Skeletal muscle tissue (tissue), 5 donors: ENCODE results near the gene FCRLA. TPM values are rescaled to one million over a fixed set of nuclear protein-coding genes. Genes with fewer than 3 reads are reported as not detected.

Experiments used
- H3K27ac ChIP-seq: one replicate; pipeline ENCODE4 v1.7.0; 2013; ENCODE audit warnings: mild to moderate bottlenecking, low read depth, low read length, inconsistent platforms
- H3K27me3 ChIP-seq, 3 donors: one replicate each; pipeline ENCODE4 v1.7.0; 2013; ENCODE audit warnings: low read length in 3 of 3; ENCODE audit not compliant: control insufficient read depth in 3 of 3, insufficient read depth in 3 of 3
- H3K36me3 ChIP-seq, 3 donors: one replicate each; pipeline ENCODE4 v1.7.0; 2013; ENCODE audit warnings: low read length in 3 of 3; ENCODE audit not compliant: control insufficient read depth in 3 of 3, insufficient read depth in 3 of 3
- H3K4me1 ChIP-seq, 3 donors: one replicate each; pipeline ENCODE4 v1.7.0; 2013; ENCODE audit warnings: low read length in 3 of 3, mild to moderate bottlenecking in 3 of 3; ENCODE audit not compliant: control insufficient read depth in 3 of 3, insufficient read depth in 3 of 3
- H3K4me3 ChIP-seq, 3 donors: one replicate each; pipeline ENCODE4 v1.7.0; 2013; ENCODE audit warnings: low read length in 3 of 3
- H3K9ac ChIP-seq, 3 donors: one replicate each; pipeline ENCODE4 v1.7.0; 2013; ENCODE audit warnings: low read length in 3 of 3, mild to moderate bottlenecking in 3 of 3, moderate library complexity in 2 of 3, low read depth in 1 of 3
- H3K9me3 ChIP-seq, 3 donors: one replicate each; pipeline ENCODE4 v1.7.0; 2013; ENCODE audit warnings: low read length in 3 of 3; ENCODE audit not compliant: control insufficient read depth in 3 of 3
- small RNA-seq: library from RNA; depleted of rRNA; stranded (forward); fragments of <200 nt; gene quantifications from one replicate; pipeline ENCODE3, GENCODE V24; 2014
- total RNA-seq: library from RNA; depleted of rRNA; stranded (reverse); fragments of >200 nt; gene quantifications from one replicate; pipeline ENCODE4 v1.2.3, GENCODE V29; 2014
- donor health status: Osteomylitis.

Gene FCRLA
- total RNA-seq, 1 donor from 2014 or later: 1.0 TPM

GRCh38 chr1:161740921-161741320, 33.9 kb downstream of the FCRLA start:
- Histone ChIP-seq H3K4me1 (no peaks in the 10 kb centered on the region), H3K36me3 (no peaks in the 10 kb centered on the region), H3K9me3 (no peaks in the 10 kb centered on the region), H3K27ac (no peak overlapping the region), H3K9ac (no peak overlapping the region), H3K4me3 (no peak overlapping the region), H3K27me3 (peaks cover 0 to 3% (median 0%) of the 10 kb centered on the region in 3 donors)

DNA sequence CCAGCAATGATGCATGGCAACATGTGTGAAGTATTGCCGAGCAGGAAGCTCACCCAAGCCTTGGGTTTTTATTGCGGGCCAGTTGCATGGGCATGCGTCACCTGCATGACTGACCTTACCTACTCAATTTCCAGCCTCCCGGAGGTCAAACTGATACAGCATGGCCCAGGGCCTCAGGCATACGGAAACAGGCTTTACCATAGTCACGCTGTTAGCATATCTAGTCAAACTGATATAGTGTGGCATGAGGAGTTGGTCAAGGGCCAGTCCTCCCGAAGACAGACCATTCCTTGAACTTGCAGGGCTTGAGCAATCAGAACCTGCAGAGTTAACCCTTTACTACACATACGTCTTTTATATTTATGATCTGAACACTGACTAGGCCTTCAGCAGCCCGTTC, 36.2 kb downstream of the FCRLA start:
- no peaks in the 10 kb centered on the region for H3K9me3 ChIP-seq

GRCh38 chr1:161747801-161748200, 40.8 kb downstream of the FCRLA start:
- peaks cover 3 to 8% (median 4%) of the 10 kb centered on the region in 3 donors for H3K36me3 ChIP-seq
- no peak overlapping the region for H3K27ac ChIP-seq
- H3K4me1 ChIP-seq: peaks cover 7 to 12% (median 11%) of the 10 kb centered on the region in 3 donors
- no peaks in the 10 kb centered on the region for H3K27me3 ChIP-seq
- H3K4me3 ChIP-seq: no peak overlapping the region
- no peaks in the 10 kb centered on the region for H3K9me3 ChIP-seq
- H3K9ac ChIP-seq: no peak overlapping the region

More for the DNA sequence above, 36.2 kb downstream of the FCRLA start:
- H3K36me3 ChIP-seq: no peaks in the 10 kb centered on the region
- no peak overlapping the region for H3K27ac ChIP-seq
- H3K4me3 ChIP-seq: no peak overlapping the region
- no peak overlapping the region for H3K9ac ChIP-seq
- H3K27me3 ChIP-seq: peaks cover 0 to 3% (median 0%) of the 10 kb centered on the region in 3 donors
- no peaks in the 10 kb centered on the region for H3K4me1 ChIP-seq

- H3K36me3 ChIP-seq: peaks cover 9 to 20% (median 15%) of the 10 kb centered on the region in 3 donors
- H3K9ac ChIP-seq: peak within 1 kb of the TSS; percentile 86 to 92 (median 88)
- H3K27me3 ChIP-seq: no peaks in the 10 kb centered on the region
- H3K27ac ChIP-seq: peak within 1 kb of the TSS; percentile 59
- peak within 1 kb of the TSS; percentile 79 to 94 (median 92) for H3K4me3 ChIP-seq
- peaks cover 7 to 12% (median 11%) of the 10 kb centered on the region in 3 donors for H3K4me1 ChIP-seq
- H3K9me3 ChIP-seq: no peaks in the 10 kb centered on the region
Measured at GRCh38 chr1:161749509-161750407, 42.7 kb downstream of the FCRLA start, which contains the start of gene DUSP12. TSS of gene DUSP12 (plus strand) at chr1:161749786. CDS start at chr1:161749802, 16 bp downstream.

DNA sequence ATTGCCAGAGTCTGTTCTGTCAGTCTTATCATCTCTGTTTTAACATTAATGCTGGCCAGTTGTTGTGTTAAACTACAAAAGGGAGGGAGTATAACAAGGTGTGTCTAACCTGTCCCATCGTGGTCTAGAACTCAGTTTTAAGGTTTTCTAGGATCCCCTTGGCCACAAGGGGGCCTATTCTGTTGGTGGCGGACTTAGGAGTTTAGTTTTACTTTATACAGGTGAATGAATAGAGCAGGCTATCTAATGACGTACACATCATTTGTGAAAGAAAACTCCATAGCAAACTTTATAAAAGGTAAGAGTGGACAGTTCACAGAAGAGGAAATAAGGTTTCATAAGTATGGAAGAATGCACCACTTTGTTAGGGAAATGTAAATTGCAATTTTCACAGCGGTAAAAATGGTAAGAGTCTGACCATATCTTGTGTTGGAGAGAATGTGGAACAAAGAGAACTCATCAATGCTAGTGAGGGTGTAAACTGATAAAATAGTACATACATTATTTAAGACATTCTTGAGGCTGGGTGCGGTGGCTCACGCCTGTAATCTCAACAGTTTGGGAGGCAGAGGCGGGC, 56.6 kb downstream of the FCRLA start:
- Histone ChIP-seq H3K9me3 (no peaks in the 10 kb centered on the region), H3K4me3 (no peak overlapping the region)

More for the DNA sequence above, 56.6 kb downstream of the FCRLA start:
- no peak overlapping the region for H3K9ac ChIP-seq
- H3K36me3 ChIP-seq: peaks cover 0 to 2% (median 0%) of the 10 kb centered on the region in 3 donors
- peaks cover 8 to 19% (median 10%) of the 10 kb centered on the region in 3 donors for H3K4me1 ChIP-seq
- no peaks in the 10 kb centered on the region for H3K27me3 ChIP-seq
- H3K27ac ChIP-seq: no peak overlapping the region

Small RNAs within 50 kb of the gene (small RNA-seq; reads per million reads assigned to genes)
- not detected for gene RF00019
- not detected for gene RN7SL466P

Other genes with a start within 250 kb of the FCRLA start
- gene FCGR2A, start 201.8 kb upstream of the FCRLA start, total RNA-seq: 12.0 TPM
- 0.52 TPM for gene HSPA6, start 182.7 kb upstream of the FCRLA start, total RNA-seq
- gene FCGR3A, start 157.4 kb upstream of the FCRLA start, total RNA-seq: 1.6 TPM
- gene FCGR3B, start 76.1 kb upstream of the FCRLA start, total RNA-seq: 2.6 TPM
- gene FCGR2B, start 44.1 kb upstream of the FCRLA start, total RNA-seq: 0.52 TPM
- gene FCRLB, start 14.3 kb downstream of the FCRLA start, total RNA-seq: 1.0 TPM
- gene DUSP12, start 42.6 kb downstream of the FCRLA start, total RNA-seq: 35.5 TPM
- gene ATF6, start 59.1 kb downstream of the FCRLA start, total RNA-seq: 14.6 TPM